SU-DHL-6 (cell line): ENCODE results near the gene PTS.

Experiments
- EZH2phosphoT487 ChIP-seq: fragments of 200-600 bp; sonication (generic), shearing (Covaris generic); conservative IDR thresholded peaks from 2 replicates; pipeline ENCODE4 v1.6.1; 2018; ENCODE audit warnings: mild to moderate bottlenecking, antibody characterized with exemption, low read length, moderate library complexity, mixed read lengths
- TF ChIP-seq, protein P1 (sequence below): fragments of 200-600 bp; sonication (generic); IDR thresholded peaks from one replicate; pipeline ENCODE4 v1.5.1; 2017; ENCODE audit warnings: antibody characterized with exemption, mild to moderate bottlenecking, low read length, moderate library complexity; ENCODE audit not compliant: insufficient read depth, poor library complexity, severe bottlenecking

DNA sequence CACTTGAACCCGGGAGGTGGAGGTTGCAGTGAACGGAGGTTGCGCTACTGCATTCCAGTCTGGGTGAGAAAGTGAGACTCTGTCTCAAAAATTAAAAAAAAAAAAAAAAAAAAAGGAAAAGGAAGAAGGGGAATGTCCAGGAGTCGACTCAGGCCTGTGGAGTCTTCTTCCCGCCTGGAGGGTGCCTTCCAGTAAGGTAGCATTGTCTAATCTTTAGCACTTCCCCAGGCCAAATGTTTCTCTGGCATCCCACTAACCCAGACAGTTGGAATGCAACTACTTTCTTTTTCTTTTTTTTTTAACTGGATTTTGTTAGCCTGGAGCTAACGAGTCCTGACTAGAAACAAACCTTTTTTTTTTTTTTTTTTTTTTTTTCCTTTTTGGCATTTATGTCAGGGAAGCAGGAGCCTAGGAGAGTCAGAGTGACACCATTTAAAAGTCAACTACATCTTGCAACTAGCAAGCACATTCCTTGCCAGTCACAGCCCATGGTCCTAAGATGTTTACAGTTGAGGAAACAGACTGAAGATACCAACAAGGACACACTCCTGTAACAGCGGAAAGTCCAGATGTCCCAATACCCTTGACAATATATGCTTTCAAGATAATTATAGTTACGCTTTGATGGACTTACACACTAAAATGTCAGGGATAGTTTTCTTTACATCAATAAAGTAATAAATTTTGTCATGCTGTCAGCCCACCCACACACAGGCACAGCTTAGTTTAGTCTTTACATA is 23.8 kb downstream of the PTS start:
- TF ChIP-seq, protein P1, sequence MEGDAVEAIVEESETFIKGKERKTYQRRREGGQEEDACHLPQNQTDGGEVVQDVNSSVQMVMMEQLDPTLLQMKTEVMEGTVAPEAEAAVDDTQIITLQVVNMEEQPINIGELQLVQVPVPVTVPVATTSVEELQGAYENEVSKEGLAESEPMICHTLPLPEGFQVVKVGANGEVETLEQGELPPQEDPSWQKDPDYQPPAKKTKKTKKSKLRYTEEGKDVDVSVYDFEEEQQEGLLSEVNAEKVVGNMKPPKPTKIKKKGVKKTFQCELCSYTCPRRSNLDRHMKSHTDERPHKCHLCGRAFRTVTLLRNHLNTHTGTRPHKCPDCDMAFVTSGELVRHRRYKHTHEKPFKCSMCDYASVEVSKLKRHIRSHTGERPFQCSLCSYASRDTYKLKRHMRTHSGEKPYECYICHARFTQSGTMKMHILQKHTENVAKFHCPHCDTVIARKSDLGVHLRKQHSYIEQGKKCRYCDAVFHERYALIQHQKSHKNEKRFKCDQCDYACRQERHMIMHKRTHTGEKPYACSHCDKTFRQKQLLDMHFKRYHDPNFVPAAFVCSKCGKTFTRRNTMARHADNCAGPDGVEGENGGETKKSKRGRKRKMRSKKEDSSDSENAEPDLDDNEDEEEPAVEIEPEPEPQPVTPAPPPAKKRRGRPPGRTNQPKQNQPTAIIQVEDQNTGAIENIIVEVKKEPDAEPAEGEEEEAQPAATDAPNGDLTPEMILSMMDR, result no peak
- no peak for TF ChIP-seq EZH2phosphoT487
